ENCODE data around the gene SSTR3.
A peak's percentile ranks its signal among the peaks of the same experiment; 100 is the strongest.

Gene SSTR3

GRCh38 chr22:37212174-37212906 lies at the start of gene SSTR3:
Gene SSTR3, minus strand, starts transcription at chr22:37212477. Its CDS starts 4,674 bp downstream, at chr22:37207803.
- no peak within 1 kb of the TSS for H3K4me3 ChIP-seq (ENCODE audit: low read depth, low read length)
- TF ChIP-seq CTCF (IDR thresholded peaks at IDR 0.05; ENCODE audit: low read depth, low read length, missing control alignments): no peak
- no peak for DNase-seq (ENCODE audit: low read depth)
- in situ Hi-C loops (cut with HindIII; ENCODE audit: low sequenced_read_pairs): no loop called here

- no peak for DNase-seq (ENCODE audit: low read depth)
- no peak overlapping the region for H3K4me3 ChIP-seq (ENCODE audit: low read depth, low read length)
- in situ Hi-C loops (cut with HindIII; ENCODE audit: low sequenced_read_pairs): loop anchor here (5.0 kb wide), 1 partner anchor 84 kb away; no protein-coding TSS in a partner anchor
- TF ChIP-seq CTCF (IDR thresholded peaks at IDR 0.05; ENCODE audit: low read depth, low read length, missing control alignments): peak; percentile 97
Observed at GRCh38 chr22:37260901-37261336, 48.6 kb upstream of the SSTR3 start.

GRCh38 chr22:37260155-37260795 lies 48.0 kb upstream of the SSTR3 start:
- H3K4me3 ChIP-seq (ENCODE audit: low read depth, low read length): no peak overlapping the region
- in situ Hi-C loops (cut with HindIII; ENCODE audit: low sequenced_read_pairs): loop anchor here (5.0 kb wide), 1 partner anchor 83 kb away; no protein-coding TSS in a partner anchor
- DNase-seq (ENCODE audit: low read depth): no peak
- TF ChIP-seq CTCF (IDR thresholded peaks at IDR 0.05; ENCODE audit: low read depth, low read length, missing control alignments): no peak

- TF ChIP-seq CTCF (IDR thresholded peaks at IDR 0.05; ENCODE audit: low read depth, low read length, missing control alignments): peak; percentile 76
- in situ Hi-C loops (cut with HindIII; ENCODE audit: low sequenced_read_pairs): loop anchor here (5.0 kb wide), 1 partner anchor 82 kb away; no protein-coding TSS in a partner anchor
- H3K4me3 ChIP-seq (ENCODE audit: low read depth, low read length): no peak overlapping the region
- no peak for DNase-seq (ENCODE audit: low read depth)
Observed at GRCh38 chr22:37259540-37260029, 47.3 kb upstream of the SSTR3 start.

- H3K4me3 ChIP-seq (ENCODE audit: low read depth, low read length): no peak overlapping the region
- no peak for TF ChIP-seq CTCF (IDR thresholded peaks at IDR 0.05; ENCODE audit: low read depth, low read length, missing control alignments)
- in situ Hi-C loops (cut with HindIII; ENCODE audit: low sequenced_read_pairs): no loop called here
- no peak for DNase-seq (ENCODE audit: low read depth)
Observed at GRCh38 chr22:37258753-37259401, 46.6 kb upstream of the SSTR3 start.

GRCh38 chr22:37258005-37258752 lies 45.9 kb upstream of the SSTR3 start:
- no peak overlapping the region for H3K4me3 ChIP-seq (ENCODE audit: low read depth, low read length)
- no peak for TF ChIP-seq CTCF (IDR thresholded peaks at IDR 0.05; ENCODE audit: low read depth, low read length, missing control alignments)
- in situ Hi-C loops (cut with HindIII; ENCODE audit: low sequenced_read_pairs): no loop called here
- DNase-seq (ENCODE audit: low read depth): no peak
